GM12891 (cell line): ENCODE measurements around the gene INHBE.

Experiments used
- POLR2A ChIP-seq: IDR thresholded peaks from 2 replicates; pipeline ENCODE4 v1.6.1; 2011; ENCODE audit warnings: low read depth, low read length, control low read depth
- POLR2AphosphoS5 ChIP-seq: IDR thresholded peaks from 2 replicates; pipeline ENCODE4 v1.6.1; 2011; ENCODE audit warnings: low read depth, low read length, control low read depth
- POU2F2 ChIP-seq: IDR thresholded peaks from 2 replicates; pipeline ENCODE4 v1.6.1; 2011; ENCODE audit warnings: low read depth, mild to moderate bottlenecking, control low read depth, low read length, moderate library complexity
- SPI1 ChIP-seq: IDR thresholded peaks from 2 replicates; pipeline ENCODE4 v1.6.1; 2011; ENCODE audit warnings: low read depth, low read length, control low read depth
- TAF1 ChIP-seq: IDR thresholded peaks from 2 replicates; pipeline ENCODE4 v1.6.1; 2011; ENCODE audit warnings: low read depth, low read length, control low read depth

DNA sequence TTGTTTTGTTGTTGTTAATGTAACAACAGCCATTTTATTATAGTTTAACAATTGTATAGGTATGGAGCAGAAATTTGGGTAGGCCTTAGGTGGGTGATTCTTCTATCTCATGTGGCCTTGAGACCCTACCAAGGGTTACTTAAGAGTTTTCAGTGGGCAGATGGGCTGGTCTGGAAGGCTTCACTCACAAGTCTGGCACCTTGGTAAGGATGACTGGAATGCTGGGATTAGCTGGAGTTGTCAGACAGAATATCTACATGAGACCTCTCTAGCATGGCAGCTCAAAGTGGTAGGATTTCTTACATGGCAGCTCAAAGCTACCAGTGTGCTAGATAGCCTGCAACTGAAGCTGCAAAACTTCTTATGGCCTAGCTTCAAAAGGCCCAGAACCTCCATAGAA, 30.6 kb downstream of the INHBE start:
- TF ChIP-seq POLR2A (no peak), POLR2AphosphoS5 (no peak), TAF1 (no peak), SPI1 (no peak), POU2F2 (no peak)
